H9 (cell line): Measurements from ENCODE around the gene KCNJ12. TPM values are rescaled to one million over a fixed set of nuclear protein-coding genes. Genes with fewer than 3 reads are reported as not detected.
"Not testable (repeated sequence)": the region's sequence is repeated elsewhere in the genome, so short reads cannot be mapped to it uniquely, and the experiment has no call there.

Experiments
- DNase-seq: peaks from one replicate; pipeline ENCODE4 v3.0.0-alpha.2; 2017
- H2AFZ ChIP-seq: one replicate; pipeline ENCODE4 v1.6.1; 2013; ENCODE audit warnings: mild to moderate bottlenecking, low read length, control low read depth, moderate library complexity
- H2AK5ac ChIP-seq: 2 replicates; pipeline ENCODE4 v1.6.1; 2013; ENCODE audit warnings: low read length, control low read depth, mixed read lengths; ENCODE audit not compliant: insufficient read length
- H2BK120ac ChIP-seq: one replicate; pipeline ENCODE4 v1.6.1; 2013; ENCODE audit warnings: low read depth, mild to moderate bottlenecking, low read length, control low read depth, inconsistent platforms; ENCODE audit not compliant: poor library complexity, severe bottlenecking
- H2BK12ac ChIP-seq: 2 replicates; pipeline ENCODE4 v1.6.1; 2013; ENCODE audit warnings: low read length, control low read depth, mixed read lengths, low read depth; ENCODE audit not compliant: insufficient read length
- H2BK15ac ChIP-seq: 2 replicates; pipeline ENCODE4 v1.6.1; 2013; ENCODE audit warnings: low read depth, low read length, control low read depth
- H2BK20ac ChIP-seq: one replicate; pipeline ENCODE4 v1.6.1; 2013; ENCODE audit warnings: low read depth, mild to moderate bottlenecking, low read length, control low read depth, inconsistent platforms; ENCODE audit not compliant: poor library complexity, severe bottlenecking
- H2BK5ac ChIP-seq: 2 replicates; pipeline ENCODE4 v1.6.1; 2013; ENCODE audit warnings: low read length, control low read depth, mixed read lengths; ENCODE audit not compliant: insufficient read length
- H3K14ac ChIP-seq: 2 replicates; pipeline ENCODE4 v1.6.1; 2013; ENCODE audit warnings: low read length, control low read depth; ENCODE audit not compliant: insufficient read depth
- H3K18ac ChIP-seq: 2 replicates; pipeline ENCODE4 v1.6.1; 2013; ENCODE audit warnings: low read depth, mild to moderate bottlenecking, mixed read lengths, low read length, control low read depth; ENCODE audit not compliant: insufficient read length
- H3K23ac ChIP-seq: 2 replicates; pipeline ENCODE4 v1.6.1; 2013; ENCODE audit warnings: low read length, control low read depth, mixed read lengths, low read depth; ENCODE audit not compliant: insufficient read length
- H3K23me2 ChIP-seq: 2 replicates; pipeline ENCODE4 v1.6.1; 2013; ENCODE audit warnings: low read depth, mild to moderate bottlenecking, mixed read lengths, low read length, control low read depth; ENCODE audit not compliant: insufficient read length, poor library complexity, severe bottlenecking
- H3K27ac ChIP-seq: 2 replicates; pipeline ENCODE4 v1.5.1; 2013; ENCODE audit warnings: low read length, control low read depth, mixed read lengths, low read depth; ENCODE audit not compliant: insufficient read length
- H3K27me3 ChIP-seq: 2 replicates; pipeline ENCODE4 v1.6.1; 2013; ENCODE audit warnings: low read length, control low read depth, inconsistent platforms; ENCODE audit not compliant: insufficient read depth
- H3K4ac ChIP-seq: 2 replicates; pipeline ENCODE4 v1.6.1; 2013; ENCODE audit warnings: low read depth, mild to moderate bottlenecking, control low read depth, inconsistent platforms, low read length, moderate library complexity
- H3K4me1 ChIP-seq: 2 replicates; pipeline ENCODE4 v1.6.1; 2013; ENCODE audit warnings: low read length, control low read depth, inconsistent platforms; ENCODE audit not compliant: insufficient read depth
- H3K4me2 ChIP-seq: 2 replicates; pipeline ENCODE4 v1.6.1; 2013; ENCODE audit warnings: low read length, control low read depth, mixed read lengths; ENCODE audit not compliant: insufficient read length, insufficient read depth
- H3K56ac ChIP-seq: 2 replicates; pipeline ENCODE4 v1.6.1; 2013; ENCODE audit warnings: low read depth, mild to moderate bottlenecking, mixed read lengths, low read length, control low read depth; ENCODE audit not compliant: insufficient read length
- H3K79me1 ChIP-seq: 2 replicates; pipeline ENCODE4 v1.6.1; 2013; ENCODE audit warnings: low read depth, mild to moderate bottlenecking, moderate library complexity, low read length, control low read depth, inconsistent platforms; ENCODE audit not compliant: insufficient read depth, poor library complexity, severe bottlenecking
- H3K79me2 ChIP-seq: 2 replicates; pipeline ENCODE4 v1.6.1; 2013; ENCODE audit warnings: low read length, control low read depth, inconsistent platforms; ENCODE audit not compliant: insufficient read depth
- H3K9ac ChIP-seq: 2 replicates; pipeline ENCODE4 v1.6.1; 2013; ENCODE audit warnings: low read length, control low read depth, mixed read lengths; ENCODE audit not compliant: insufficient read length; ENCODE audit errors: extremely low read depth
- H3K9me3 ChIP-seq: one replicate; pipeline ENCODE4 v1.6.1; 2013; ENCODE audit warnings: low read depth, low read length, inconsistent platforms; ENCODE audit not compliant: control insufficient read depth
- H3T11ph ChIP-seq: one replicate; pipeline ENCODE4 v1.6.1; 2013; ENCODE audit warnings: mild to moderate bottlenecking, low read length, control low read depth, inconsistent platforms
- H4K20me1 ChIP-seq: one replicate; pipeline ENCODE4 v1.6.1; 2013; ENCODE audit not compliant: control insufficient read depth, insufficient read length, insufficient read depth
- H4K5ac ChIP-seq: 2 replicates; pipeline ENCODE4 v1.6.1; 2013; ENCODE audit warnings: low read depth, mild to moderate bottlenecking, mixed read lengths, low read length, control low read depth; ENCODE audit not compliant: insufficient read length
- H4K8ac ChIP-seq: replicated peaks from 2 replicates; pipeline ENCODE4 v1.6.1; 2013; ENCODE audit warnings: low read length, control low read depth, mixed read lengths, low read depth; ENCODE audit not compliant: insufficient read length
- H4K91ac ChIP-seq: 2 replicates; pipeline ENCODE4 v1.6.1; 2013; ENCODE audit warnings: low read depth, mild to moderate bottlenecking, moderate library complexity, mixed read lengths, low read length, control low read depth; ENCODE audit not compliant: insufficient read length
- H3K27ac Mint-ChIP-seq, 3 experiments: 2 replicates in 2 of 3; 3 replicates in 1 of 3; pipeline ENCODE4 v1.8.0; 2020 to 2021; ENCODE audit warnings: mixed read lengths in 3 of 3, mild to moderate bottlenecking in 1 of 3, moderate library complexity in 1 of 3
- H3K27me3 Mint-ChIP-seq: 2 replicates; pipeline ENCODE4 v1.8.0; 2021; ENCODE audit warnings: low read depth, mild to moderate bottlenecking, moderate library complexity, mixed read lengths
- H3K36me3 Mint-ChIP-seq, 3 experiments: 2 replicates in 2 of 3; 3 replicates in 1 of 3; pipeline ENCODE4 v1.8.0; 2020 to 2021; ENCODE audit warnings: low read depth in 3 of 3, mixed read lengths in 3 of 3; ENCODE audit not compliant: insufficient read depth in 1 of 3
- H3K4me1 Mint-ChIP-seq, 2 experiments: 2 replicates each; pipeline ENCODE4 v1.8.0; 2020; ENCODE audit warnings: mixed read lengths in 2 of 2
- H3K4me3 Mint-ChIP-seq, 2 experiments: 2 replicates in 1 of 2; 3 replicates in 1 of 2; pipeline ENCODE4 v1.8.0; 2020 to 2021; ENCODE audit warnings: mild to moderate bottlenecking in 2 of 2, mixed read lengths in 2 of 2, moderate library complexity in 1 of 2
- H3K9me3 Mint-ChIP-seq, 2 experiments: 2 replicates in 1 of 2; 3 replicates in 1 of 2; pipeline ENCODE4 v1.8.0; 2020; ENCODE audit warnings: mild to moderate bottlenecking in 2 of 2, mixed read lengths in 2 of 2, moderate library complexity in 1 of 2
- WGBS: extraction: QIAGEN DNeasy Blood & Tissue Kit; methylation state at CpG from one replicate; pipeline ENCODE4 v1.1.7; 2013; ENCODE audit warnings: missing lambda C conversion rate, low lambda C conversion rate, mixed read lengths; ENCODE audit not compliant: insufficient read length; ENCODE audit errors: extremely low coverage; 5-methylcytosine and 5-hydroxymethylcytosine counted together
- total RNA-seq: library from RNA; stranded (reverse); gene quantifications from 2 replicates; pipeline ENCODE4 v1.2.1, GENCODE V29; 2021

Gene KCNJ12
- total RNA-seq, 1 experiment from 2014 or later: 0.39 TPM

DNA sequence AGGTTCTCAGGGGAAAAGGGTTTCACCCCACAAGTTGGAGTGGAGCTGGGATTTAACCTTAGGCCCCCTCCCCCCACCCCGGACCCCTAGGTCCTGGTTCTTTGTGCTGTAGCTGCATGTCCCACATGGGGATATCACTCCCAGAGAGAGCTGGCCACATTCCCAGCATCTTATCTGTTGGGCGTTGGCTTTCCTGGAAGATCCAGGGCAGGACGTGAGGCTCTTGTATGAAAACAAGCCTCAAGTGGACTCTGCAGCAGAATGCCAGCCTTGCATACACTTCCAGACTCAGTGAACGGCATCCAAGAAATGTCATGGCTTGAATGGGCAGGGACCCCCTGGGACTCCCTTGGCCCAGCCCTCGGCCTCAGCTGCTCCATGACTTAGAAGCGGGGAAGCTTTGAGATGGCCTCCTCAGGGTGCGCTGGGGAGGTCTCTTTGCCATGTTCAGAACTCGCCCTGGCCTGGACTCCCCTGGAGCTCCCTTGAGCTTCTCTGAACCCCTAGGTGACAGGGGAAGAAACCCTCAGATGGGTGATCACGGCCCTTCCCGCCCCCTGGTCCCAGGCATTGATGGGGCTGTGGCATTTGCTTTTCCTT, 29.4 kb upstream of the KCNJ12 start:
- not testable (repeated sequence) for H3K56ac ChIP-seq, H3K27me3 ChIP-seq, H3K9me3 ChIP-seq, H3K23me2 ChIP-seq, H3K4me1 ChIP-seq, H2BK15ac ChIP-seq, H3K23ac ChIP-seq, H3K4me2 ChIP-seq, DNase-seq, H3K18ac ChIP-seq, H3K4me1 Mint-ChIP-seq, H2BK5ac ChIP-seq, H3K27ac Mint-ChIP-seq, H3K79me2 ChIP-seq, H2BK12ac ChIP-seq, H3K4ac ChIP-seq, H4K8ac ChIP-seq, H2BK120ac ChIP-seq, H3K14ac ChIP-seq, H3K9ac ChIP-seq, H4K91ac ChIP-seq, H3K27me3 Mint-ChIP-seq, H3K27ac ChIP-seq, H4K5ac ChIP-seq, H3K4me3 Mint-ChIP-seq, H2AK5ac ChIP-seq, H3K79me1 ChIP-seq, H3T11ph ChIP-seq, H3K36me3 Mint-ChIP-seq, H2BK20ac ChIP-seq, H4K20me1 ChIP-seq, H2AFZ ChIP-seq
- WGBS: no CpG with 5 or more reads among the region's 10 CpGs
- peaks cover 7 to 10% of the 10 kb centered on the region in 2 experiments for H3K9me3 Mint-ChIP-seq

GRCh38 chr17:21347660-21348059, 28.5 kb upstream of the KCNJ12 start:
- H4K20me1 ChIP-seq, H3K9ac ChIP-seq, H3K27ac ChIP-seq, H3K4me2 ChIP-seq, H3K4ac ChIP-seq, H2AK5ac ChIP-seq, H3K4me1 Mint-ChIP-seq, H3K9me3 ChIP-seq, H3K79me1 ChIP-seq, H3K4me1 ChIP-seq, H3K36me3 Mint-ChIP-seq, H3K27ac Mint-ChIP-seq, H3K18ac ChIP-seq, DNase-seq, H2AFZ ChIP-seq, H2BK120ac ChIP-seq, H3K27me3 ChIP-seq, H3K23me2 ChIP-seq, H4K5ac ChIP-seq, H2BK20ac ChIP-seq, H3K14ac ChIP-seq, H3K27me3 Mint-ChIP-seq, H4K91ac ChIP-seq, H2BK12ac ChIP-seq, H3K56ac ChIP-seq, H3K23ac ChIP-seq, H4K8ac ChIP-seq, H3K4me3 Mint-ChIP-seq, H3T11ph ChIP-seq, H3K79me2 ChIP-seq, H2BK15ac ChIP-seq, H2BK5ac ChIP-seq: not testable (repeated sequence)
- H3K9me3 Mint-ChIP-seq: peaks cover 7 to 10% of the 10 kb centered on the region in 2 experiments
- no CpG with 5 or more reads among the region's 6 CpGs for WGBS
